Measurements from ENCODE around the gene CHST15.
"Not testable (repeated sequence)": the region's sequence is repeated elsewhere in the genome, so short reads cannot be mapped to it uniquely, and the experiment has no call there.

Gene CHST15

DNA sequence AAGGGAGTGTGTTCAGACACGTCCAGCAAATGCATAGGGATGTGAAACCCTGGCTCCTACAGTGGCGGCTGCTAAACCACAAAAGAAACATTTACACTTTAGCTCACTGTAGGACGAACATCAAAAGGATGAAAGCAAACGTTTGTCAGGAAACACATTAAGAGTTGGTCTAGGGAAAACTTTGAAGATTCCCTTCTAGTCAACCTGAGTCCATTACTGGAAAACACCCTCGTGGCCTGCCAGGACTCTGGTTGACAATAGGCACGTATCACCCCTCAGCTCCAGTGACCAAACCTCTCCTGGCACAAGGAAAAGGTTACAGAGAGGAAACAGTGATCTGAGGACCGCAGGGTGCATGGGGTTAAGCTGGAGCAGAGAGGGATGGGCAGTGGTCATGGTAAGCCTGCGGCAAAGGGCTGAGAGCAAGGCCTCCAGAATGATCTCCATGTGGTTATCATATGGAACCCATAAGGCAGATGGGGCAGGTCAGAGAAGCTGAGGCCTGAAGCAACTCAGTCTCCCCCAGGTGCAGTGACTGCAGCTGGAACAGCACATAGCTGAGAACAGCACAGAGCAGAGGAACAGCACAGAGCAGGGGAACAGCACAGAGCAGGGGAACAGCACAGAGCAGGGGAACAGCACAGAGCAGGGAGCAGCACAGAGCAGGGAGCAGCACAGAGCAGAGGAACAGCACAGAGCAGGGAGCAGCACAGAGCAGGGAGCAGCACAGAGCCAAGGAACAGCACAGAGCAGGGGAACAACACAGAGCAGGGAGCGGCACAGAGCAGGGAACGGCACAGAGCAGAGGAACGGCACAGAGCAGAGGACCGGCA lies 49.9 kb downstream of the CHST15 start:
- DNase-seq (ENCODE audit: low read depth) = no peak

DNA sequence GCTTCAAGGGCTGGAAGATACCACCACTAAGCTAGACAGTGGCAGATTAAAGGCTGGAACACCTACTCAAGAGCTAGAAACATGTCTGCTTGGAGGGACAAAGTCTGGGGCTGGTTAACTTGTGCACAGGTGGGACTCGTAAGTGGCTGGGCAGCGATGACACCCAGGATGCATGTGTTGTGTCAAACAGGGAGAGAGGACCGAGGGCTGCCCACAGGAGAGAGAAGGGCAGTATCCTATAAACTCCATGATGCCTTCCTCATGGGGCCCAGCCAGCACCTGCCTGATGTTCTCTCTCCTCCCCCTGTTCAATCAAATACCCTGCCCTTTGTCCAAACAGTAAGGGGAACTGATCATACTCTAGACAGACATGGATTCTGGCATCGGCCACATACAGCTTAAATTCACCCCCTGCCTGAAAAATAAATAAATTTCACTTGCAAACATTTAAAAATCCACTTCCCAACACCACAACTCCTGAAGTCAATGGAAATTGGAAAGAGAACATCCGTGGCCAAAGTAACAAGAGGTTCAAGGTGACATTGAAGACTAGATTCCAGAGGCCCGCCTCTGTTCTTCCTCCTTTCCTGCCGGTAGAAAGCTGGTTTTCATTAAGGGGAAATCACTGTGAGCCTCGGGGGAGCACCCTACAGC lies 50.6 kb downstream of the CHST15 start:
- DNase-seq (ENCODE audit: low read depth) = no peak

DNA sequence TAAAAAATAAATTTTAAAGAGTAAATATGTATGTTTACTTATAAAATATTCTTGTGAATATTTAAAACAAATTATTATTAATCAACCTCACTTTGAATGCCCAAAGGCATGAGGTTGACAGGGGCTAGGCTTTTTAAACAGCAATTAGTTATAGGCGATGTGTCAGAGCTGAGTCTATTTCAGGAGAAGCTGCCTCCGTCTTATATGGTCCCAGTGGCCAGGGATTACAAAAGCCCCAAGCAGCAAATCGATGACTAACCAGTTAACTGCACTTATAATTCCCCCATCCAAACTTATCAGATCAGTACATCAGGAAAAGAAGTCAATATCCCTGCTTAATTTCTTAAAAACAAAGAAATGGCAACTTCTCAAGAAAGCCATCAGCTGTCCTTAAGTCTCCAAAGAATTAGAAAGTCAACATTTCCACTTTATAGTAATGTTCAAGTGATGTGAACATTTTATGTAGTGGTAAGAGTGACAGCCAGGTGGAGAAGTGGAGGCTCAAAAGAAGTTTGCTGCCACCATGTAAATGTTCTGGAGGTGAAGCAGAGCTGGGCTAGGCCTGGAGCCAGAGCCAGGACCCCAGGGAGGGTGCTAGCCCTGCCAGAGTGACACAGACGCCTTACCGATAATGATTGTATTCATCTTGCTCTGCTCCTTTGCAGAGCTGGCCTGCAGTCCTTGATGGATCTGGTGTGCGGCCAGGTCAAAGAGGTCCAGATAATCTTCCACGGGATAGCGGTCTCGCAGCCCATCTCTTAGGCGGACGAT lies 51.5 kb downstream of the CHST15 start:
- no peak for DNase-seq (ENCODE audit: low read depth)

DNA sequence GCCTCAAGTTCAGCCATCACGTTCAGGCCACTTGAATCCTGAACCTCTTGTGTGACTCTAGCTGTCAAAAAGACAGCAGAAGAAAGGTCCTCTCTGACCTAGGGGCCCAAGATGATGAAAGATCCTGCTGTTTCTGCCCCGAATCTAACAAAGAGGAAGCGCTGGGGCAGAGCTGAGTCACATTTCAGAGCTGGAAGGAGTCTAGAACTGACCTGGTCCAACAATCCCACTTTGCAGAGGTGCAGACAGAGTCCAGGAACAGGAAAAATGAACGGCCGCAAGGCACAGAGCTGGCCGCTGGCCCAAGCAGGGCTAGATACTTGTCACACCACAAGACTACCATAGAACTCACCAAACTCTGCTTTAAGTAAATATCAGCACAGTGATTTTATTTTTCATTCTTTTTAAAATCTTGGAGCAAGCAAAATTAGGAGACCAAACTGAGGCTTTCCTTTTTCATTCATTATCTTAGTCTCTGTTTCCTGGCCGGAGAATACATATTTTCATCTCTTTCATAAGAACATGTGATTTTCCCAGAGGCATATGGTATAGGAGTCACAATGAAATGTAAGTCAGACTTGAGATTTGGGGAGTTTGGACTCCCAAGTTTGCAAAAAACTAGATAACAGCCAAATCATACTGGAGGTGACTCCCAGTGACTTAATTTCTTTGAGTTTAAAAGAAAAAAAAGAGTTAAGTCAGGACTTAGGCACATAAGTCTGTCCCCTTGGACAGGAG lies 52.8 kb downstream of the CHST15 start:
- no peak for DNase-seq (ENCODE audit: low read depth)

DNA sequence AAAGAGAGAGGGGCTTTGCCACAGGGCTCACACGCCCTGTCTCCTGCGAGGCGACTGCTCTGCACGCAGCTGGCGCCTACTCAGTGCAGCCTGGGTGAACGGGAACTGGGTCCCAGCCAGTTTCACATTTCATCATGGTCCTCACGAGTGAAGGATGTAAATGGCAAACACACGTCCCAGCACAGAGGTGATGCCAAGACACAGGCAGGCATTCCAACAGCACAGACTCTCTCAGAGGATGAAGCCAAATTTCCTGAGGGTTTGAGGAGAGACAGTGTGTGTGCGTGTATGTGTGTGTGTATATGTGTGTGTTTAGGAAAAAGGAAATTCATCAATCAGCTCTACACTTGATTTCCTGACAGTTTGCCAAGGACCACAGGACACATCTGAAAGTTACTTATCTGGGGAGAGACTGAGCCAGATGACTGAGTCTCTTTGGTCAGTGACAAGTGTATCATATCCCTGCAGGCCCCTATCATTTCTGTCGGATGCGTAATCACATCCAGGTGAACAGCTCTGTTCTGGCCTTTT lies 53.9 kb downstream of the CHST15 start:
- DNase-seq (ENCODE audit: low read depth) = no peak

DNA sequence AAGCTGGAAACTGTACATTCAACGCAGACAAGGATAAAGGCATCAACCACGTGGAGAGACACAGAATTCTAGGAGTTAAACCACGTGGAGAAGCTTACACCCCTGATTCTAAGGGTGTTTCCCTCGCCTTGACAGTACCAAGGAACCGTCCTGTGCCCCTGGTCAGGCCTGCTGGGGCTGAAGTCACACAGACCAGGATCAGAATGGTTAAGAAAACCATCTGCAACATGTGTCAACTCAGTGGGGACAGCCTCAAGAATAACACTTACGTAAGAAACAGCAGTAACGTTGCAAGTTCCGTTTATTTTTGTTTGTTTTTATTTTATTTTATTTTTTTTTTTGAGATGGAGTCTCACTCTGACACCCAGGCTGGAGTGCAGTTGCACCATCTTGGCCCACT lies 55.6 kb downstream of the CHST15 start:
- no peak for DNase-seq (ENCODE audit: low read depth)

DNA sequence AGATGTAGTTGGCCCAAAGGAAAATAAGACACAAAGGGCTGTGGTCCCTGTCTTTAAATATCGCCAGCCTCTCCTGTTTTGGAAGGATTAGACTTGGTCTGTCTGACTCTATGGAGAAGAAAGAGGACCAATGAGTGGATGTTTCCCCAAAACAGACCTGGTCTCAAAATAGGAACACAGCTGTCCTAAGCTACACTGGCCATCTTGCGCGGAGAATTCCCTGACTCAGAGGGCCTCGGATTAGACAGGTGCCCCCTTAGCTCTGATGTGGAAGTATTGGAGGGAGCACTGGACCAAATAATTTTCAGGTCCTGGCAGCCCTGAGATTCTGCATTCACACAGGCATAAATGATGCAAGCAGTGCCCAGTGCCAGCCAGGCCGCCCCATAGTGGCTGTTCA lies 56.1 kb downstream of the CHST15 start:
- DNase-seq (ENCODE audit: low read depth) = no peak

DNA sequence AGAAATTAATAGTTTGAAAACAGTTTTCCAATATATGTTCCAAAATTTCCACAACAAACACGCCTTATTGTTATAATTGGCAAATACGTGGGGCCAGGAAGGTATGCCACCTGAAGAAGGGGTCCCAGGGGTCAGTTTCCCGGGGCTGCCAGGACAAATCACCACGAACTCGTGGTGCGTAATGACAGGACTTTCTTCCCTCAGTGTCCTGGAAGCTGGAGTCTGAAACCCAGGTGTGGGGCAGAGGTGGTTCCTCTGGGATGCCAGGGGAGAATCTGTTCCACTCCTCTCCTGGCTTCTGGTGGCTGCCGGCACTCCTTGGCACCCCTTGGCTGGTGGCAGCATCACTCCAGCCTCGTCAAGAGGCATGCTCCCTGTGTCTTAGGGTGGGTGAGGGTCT lies 56.7 kb downstream of the CHST15 start:
- DNase-seq (ENCODE audit: low read depth) = no peak

DNA sequence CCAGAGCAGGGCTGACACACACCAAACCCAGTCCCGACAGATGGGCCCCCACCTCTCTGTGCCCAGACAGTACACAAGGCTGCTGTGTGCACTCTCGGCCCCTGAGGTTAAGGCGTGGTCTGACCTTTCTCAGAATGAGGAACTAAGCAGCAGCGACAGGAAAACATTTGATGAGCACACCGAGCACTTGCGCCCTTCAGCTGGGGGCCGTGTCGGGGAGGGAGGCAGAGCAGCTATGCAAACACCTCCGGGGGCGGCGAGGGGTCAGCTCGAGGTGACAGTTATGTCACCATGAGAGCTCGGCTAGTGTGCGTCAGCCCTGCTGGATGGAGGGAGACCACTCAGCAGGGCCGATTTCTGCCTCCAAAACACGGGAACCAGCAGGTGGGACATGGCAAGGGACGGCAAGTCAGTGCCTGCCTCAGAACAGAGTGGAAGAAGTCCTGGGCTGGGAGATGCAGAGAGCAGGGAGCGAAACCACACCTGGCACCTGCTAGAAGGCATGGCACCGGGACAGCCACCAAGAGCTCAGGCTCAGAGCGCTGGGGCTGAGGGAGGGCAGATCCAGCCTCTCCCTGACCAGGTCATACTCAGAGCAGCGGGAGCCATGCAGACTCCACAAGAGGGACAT lies 57.4 kb downstream of the CHST15 start:
- DNase-seq (ENCODE audit: low read depth) = no peak

DNA sequence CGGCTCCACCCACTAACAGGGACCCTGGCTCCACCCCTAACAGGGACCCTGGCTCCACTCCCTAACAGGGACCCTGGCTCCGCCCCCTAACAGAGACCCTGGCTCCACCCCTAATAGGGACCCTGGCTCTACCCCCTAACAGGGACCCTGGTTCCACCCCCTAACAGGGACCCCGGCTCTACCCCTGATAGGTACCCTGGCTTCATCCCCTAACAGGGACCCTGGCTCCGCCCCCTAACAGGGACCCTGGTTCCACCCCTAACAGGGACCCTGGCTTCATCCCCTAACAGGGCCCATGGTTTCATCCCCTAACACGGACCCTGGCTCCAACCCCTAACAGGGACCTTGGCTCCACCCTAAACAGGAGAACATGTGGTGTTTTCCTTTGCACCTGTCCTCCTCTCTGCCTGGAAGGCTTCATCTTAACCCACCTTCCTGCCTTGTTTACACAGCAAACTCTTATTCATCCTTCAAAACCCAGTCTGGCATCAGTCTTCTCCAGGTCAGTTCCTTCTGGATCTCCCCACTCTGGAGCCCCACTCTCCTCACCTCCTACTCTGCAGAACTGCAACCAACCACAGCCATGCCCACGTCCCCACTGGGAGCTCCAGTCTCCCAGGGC lies 58.0 kb downstream of the CHST15 start:
- no peak for DNase-seq (ENCODE audit: low read depth)

DNA sequence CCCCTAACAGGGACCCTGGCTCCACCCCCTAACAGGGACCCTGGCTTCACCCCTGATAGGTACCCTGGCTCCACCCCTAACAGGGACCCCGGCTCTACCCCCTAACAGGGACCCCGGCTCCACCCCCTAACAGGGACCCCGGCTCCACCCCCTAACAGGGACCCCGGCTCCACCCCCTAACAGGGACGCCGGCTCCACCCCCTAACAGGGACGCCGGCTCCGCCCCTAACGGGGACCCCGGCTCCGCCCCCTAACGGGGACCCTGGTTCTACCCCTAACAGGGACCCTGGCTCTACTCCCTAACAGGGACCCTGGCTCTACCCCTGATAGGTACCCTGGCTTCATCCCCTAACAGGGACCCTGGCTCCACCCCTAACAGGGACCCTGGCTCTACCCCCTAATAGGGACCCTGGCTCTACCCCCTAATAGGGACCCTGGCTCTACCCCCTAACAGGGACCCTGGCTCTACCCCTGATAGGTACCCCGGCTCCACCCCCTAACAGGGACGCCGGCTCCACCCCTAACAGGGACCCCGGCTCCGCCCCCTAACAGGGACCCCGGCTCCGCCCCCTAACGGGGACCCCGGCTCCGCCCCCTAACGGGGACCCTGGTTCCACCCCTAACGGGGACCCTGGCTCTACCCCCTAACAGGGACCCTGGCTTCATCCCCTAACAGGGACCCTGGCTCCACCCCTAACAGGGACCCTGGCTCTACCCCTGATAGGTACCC lies 58.7 kb downstream of the CHST15 start:
- DNase-seq (ENCODE audit: low read depth) = not testable (repeated sequence)

DNA sequence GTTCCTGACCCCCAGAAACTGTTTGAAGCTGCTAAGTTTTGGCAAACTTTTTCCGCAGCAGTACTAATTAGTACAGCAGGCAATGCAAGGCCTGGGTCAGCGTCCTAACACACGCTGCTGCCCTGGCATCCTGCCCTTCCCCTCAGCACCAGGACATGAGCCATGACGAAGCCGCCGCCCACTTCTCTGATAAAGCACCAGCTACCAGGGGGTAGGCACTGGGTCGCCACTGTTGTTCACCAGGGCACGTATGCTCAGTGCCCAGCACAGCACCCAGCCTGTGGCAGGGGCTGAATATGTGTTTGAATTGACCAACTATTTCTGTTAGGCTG lies 59.5 kb downstream of the CHST15 start:
- no peak for DNase-seq (ENCODE audit: low read depth)

DNA sequence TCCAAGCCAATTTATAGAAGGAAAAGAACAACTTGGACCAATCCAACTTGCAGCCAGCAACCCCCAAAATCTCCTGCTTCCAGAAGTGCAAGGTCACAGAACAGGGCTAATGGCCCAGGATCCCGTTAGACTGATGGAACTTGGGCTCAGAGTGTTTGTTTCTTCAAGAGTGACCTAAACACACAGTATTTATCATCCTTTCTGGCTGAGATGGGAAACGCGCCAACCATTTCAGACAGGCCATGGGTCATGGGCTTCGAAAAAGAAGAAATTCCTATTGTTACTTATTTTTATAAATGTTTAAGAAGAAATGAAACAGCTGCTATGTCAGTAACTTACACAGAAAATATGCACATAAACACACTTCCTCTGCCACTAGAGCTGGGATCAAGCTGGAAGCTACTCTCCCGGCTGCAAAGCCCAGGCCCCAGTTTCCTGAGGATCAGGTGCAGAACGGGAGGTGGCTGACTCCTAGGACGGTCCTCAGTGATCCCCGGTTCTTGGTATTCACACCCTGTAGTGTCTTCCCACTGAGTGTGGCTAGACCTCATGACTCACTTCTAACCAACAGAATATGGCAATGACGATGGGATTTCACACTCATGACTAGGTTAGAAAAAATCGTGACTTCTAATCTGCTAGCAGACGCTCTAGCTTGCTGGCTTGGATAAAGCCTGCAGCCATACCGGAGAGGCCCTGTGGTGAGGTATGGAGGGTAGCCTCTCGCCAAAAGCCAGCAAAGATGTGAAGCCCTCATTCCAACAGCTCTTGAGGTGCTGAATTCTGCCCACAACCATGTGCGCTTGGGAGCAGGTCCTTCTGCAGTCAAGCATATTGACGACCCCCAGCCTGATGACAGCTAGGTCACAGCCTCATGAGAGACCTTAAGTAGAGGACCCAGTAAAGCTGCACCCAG lies 60.2 kb downstream of the CHST15 start:
- no peak for DNase-seq (ENCODE audit: low read depth)

DNA sequence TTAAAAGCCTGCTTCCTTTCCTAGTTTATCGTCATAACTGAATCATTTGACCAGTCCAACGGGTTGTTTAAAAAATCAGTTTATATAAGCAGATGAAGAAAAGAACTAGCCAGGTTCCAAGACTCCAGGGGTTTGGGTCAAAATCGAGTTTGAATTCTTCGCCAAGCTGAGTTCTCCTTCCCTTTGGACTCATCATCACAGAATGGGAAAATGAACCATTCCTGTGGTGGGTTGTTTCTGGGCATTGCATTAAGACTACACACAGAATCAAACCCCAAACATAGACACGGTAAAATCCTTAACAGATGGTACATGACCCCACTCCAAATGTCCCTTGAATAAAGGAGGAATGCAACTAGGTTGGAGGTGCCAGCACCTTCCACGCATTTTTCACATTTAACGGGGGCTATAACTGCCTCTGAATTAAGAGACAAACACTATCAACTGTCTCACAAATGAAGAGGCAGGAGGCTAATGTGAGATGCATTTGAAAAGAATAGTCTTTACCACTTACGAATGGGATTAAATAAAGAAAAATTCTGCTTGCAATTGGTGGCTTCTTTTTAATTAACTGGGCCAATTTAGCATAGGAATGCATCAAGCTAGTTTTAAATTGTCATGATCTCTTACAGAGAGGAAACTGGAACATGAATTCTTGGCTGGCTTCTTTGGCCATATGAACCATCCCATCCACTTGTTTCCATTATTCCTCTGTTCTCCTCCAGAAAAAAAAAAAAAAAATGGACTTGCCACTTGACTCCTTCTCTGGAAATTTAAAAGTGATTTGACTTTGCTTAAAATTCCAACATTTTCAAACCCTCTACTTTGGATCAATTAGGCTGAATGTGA lies 61.1 kb downstream of the CHST15 start:
- DNase-seq (ENCODE audit: low read depth) = no peak

DNA sequence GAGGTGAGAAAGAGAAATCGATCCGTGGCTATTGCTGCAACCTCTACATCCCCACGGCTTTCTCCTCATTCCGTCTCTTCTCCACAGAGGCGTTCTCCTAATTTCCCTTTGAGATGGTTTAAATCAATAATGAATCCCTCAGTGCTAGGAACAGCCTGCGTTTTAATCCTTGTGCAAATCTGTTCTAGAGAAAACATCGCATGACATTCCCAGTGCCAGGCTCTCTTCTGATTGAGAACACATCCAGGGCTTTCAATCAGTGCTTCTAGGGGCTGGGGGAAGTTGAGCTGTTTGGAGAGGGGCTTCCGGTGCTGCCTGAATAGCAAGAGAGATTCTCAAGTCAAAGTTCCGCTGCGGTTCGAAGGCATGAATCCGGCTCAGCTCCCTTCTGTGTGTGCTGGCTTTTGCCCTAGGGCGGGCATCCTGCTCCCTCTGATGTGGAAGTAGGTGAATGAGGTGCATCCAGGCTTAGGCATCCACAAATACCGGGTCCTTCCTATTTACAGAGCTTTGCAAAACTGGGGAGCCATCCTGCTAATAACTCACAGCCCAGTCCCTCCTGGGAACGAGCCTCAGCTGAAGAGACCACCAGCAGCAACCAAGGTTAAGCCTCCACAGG lies 62.8 kb downstream of the CHST15 start:
- no peak for DNase-seq (ENCODE audit: low read depth)

DNA sequence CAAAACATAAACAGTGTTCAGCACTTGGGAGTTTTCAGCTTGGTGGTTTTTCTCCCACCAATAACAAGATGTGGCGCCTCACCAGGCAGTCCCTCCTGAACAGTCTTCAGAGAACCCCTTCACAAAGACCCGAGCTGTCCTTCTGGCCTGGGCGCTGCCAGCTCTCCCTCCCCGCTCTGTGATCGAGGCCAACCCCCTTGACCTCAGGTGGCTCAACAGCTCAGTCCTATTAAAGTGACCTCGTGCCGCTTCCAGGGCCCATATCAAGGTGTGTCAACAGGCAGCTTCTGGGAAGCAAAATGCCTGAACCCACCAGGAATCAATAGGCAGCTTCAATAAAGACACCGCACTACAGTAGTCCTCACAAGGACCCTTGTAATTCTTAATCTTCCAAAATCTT lies 63.3 kb downstream of the CHST15 start:
- DNase-seq (ENCODE audit: low read depth) = no peak

DNA sequence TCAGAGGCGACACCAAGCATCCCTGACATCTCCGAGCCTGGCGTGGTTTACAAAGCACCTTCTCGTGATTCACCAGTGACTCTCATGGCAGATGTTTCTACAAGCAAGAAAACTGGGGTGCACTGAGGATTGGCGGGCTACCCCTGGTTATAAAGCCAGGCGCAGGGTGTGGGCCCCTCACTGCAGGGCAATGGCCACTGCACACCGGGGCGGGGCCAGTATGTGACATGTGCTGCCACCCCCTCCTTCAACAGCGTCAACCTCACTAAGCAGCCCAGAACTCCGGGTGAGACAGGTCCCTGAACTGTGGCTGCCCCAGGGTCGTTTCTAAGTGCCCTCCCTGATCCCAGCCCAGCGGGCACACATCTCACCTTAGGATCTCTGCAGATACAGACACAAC lies 63.8 kb downstream of the CHST15 start:
- no peak for DNase-seq (ENCODE audit: low read depth)

All from T-helper 22 cell (primary cell).